NB4 (cell line): ENCODE results near the gene FAM83C.

Experiments
- CTCF ChIP-seq: IDR thresholded peaks from one replicate; pipeline ENCODE4 v1.5.1; 2012; ENCODE audit warnings: low read depth, low read length
- POLR2A ChIP-seq: IDR thresholded peaks from 2 replicates; pipeline ENCODE4 v1.6.1; 2011; ENCODE audit warnings: mild to moderate bottlenecking; ENCODE audit not compliant: insufficient read length; ENCODE audit errors: extremely low read depth

GRCh38 chr20:35341366-35342028 is 49.3 kb upstream of the FAM83C start:
- TF ChIP-seq POLR2A (no peak), CTCF (no peak)
